IMR-90 (cell line): ENCODE results near the gene ASXL1. TPM values are rescaled to one million over a fixed set of nuclear protein-coding genes. Genes with fewer than 3 reads are reported as not detected.

Experiments used
- ATAC-seq: fragments of 200-7000 bp; cut with Tn5 transposase; 2 replicates; pipeline ENCODE4 v1.9.1; 2020; ENCODE audit warnings: low read depth, mild to moderate bottlenecking, moderate library complexity
- BruUV-seq: library from RNA; stranded (reverse); fragments of 400-500 nt; replicated peaks from 2 replicates; lab custom pipeline; 2021; lab: Mats Ljungman, UMichigan
- CTCF ChIA-PET: fragments of 300-600 bp; formaldehyde crosslinking; extraction: SDS; loops from one replicate; lab custom pipeline; 2021; ENCODE audit warnings: antibody characterized with exemption; lab: Yijun Ruan, JAX
- POLR2A ChIA-PET: fragments of 300-600 bp; sonication (Branson Sonifier 250); formaldehyde crosslinking; loops from one replicate; lab custom pipeline; 2022; ENCODE audit warnings: antibody characterized with exemption; ENCODE audit not compliant: unreplicated experiment; lab: Charles Lee
- DNase-seq: peaks from one replicate; pipeline ENCODE4 v3.0.0; 2013
- H2AFZ ChIP-seq: replicated peaks from 2 replicates; pipeline ENCODE3; 2013; ENCODE audit warnings: low read length, mild to moderate bottlenecking; ENCODE audit not compliant: poor library complexity
- H2AK5ac ChIP-seq: 2 replicates; pipeline ENCODE4 v1.6.1; 2013; ENCODE audit warnings: low read depth, low read length, inconsistent platforms
- H2AK9ac ChIP-seq: replicated peaks from 2 replicates; pipeline ENCODE3; 2013; ENCODE audit warnings: mild to moderate bottlenecking, low read depth, low read length, moderate library complexity; ENCODE audit not compliant: poor library complexity
- H2BK120ac ChIP-seq: 2 replicates; pipeline ENCODE4 v1.6.1; 2013; ENCODE audit warnings: low read depth, low read length, inconsistent platforms
- H2BK15ac ChIP-seq: 3 replicates; pipeline ENCODE4 v1.6.1; 2013; ENCODE audit warnings: low read depth, low read length, inconsistent platforms
- H2BK20ac ChIP-seq: 2 replicates; pipeline ENCODE4 v1.6.1; 2013; ENCODE audit warnings: low read depth, mild to moderate bottlenecking, inconsistent platforms, low read length, moderate library complexity
- H2BK5ac ChIP-seq: 2 replicates; pipeline ENCODE4 v1.6.1; 2013; ENCODE audit warnings: mild to moderate bottlenecking, low read depth, low read length, inconsistent platforms; ENCODE audit not compliant: poor library complexity, severe bottlenecking
- H3K14ac ChIP-seq: replicated peaks from 2 replicates; pipeline ENCODE4 v1.6.1; 2013; ENCODE audit warnings: low read depth, low read length, inconsistent platforms
- H3K18ac ChIP-seq: 2 replicates; pipeline ENCODE4 v1.6.1; 2013; ENCODE audit warnings: low read depth, low read length, control low read depth
- H3K23ac ChIP-seq: 2 replicates; pipeline ENCODE4 v1.6.1; 2013; ENCODE audit warnings: low read depth, low read length, inconsistent platforms
- H3K27ac ChIP-seq: 2 replicates; pipeline ENCODE4 v1.5.1; 2013; ENCODE audit warnings: mild to moderate bottlenecking, control low read depth, low read length; ENCODE audit not compliant: insufficient read depth
- H3K27me3 ChIP-seq: 2 replicates; pipeline ENCODE4 v1.6.1; 2013; ENCODE audit warnings: low read length; ENCODE audit not compliant: control insufficient read depth, insufficient read depth
- H3K36me3 ChIP-seq: 2 replicates; pipeline ENCODE4 v1.6.1; 2013; ENCODE audit warnings: low read length, mixed read lengths; ENCODE audit not compliant: control insufficient read depth, insufficient read depth
- H3K4ac ChIP-seq: 2 replicates; pipeline ENCODE4 v1.6.1; 2013; ENCODE audit warnings: low read depth, low read length, inconsistent platforms
- H3K4me1 ChIP-seq: 2 replicates; pipeline ENCODE4 v1.6.1; 2013; ENCODE audit warnings: low read length, mixed read lengths; ENCODE audit not compliant: control insufficient read depth, insufficient read depth
- H3K4me2 ChIP-seq: 2 replicates; pipeline ENCODE4 v1.6.1; 2013; ENCODE audit warnings: low read depth, mild to moderate bottlenecking, control low read depth, low read length, moderate library complexity
- H3K4me3 ChIP-seq: 2 replicates; pipeline ENCODE4 v1.5.1; 2013; ENCODE audit warnings: low read depth, mild to moderate bottlenecking, control low read depth, low read length, moderate library complexity; ENCODE audit not compliant: insufficient read depth
- H3K56ac ChIP-seq: 2 replicates; pipeline ENCODE4 v1.6.1; 2013; ENCODE audit warnings: low read length, inconsistent platforms; ENCODE audit not compliant: insufficient read depth; ENCODE audit errors: extremely low read depth
- H3K79me1 ChIP-seq, 2 experiments: 2 replicates each; pipeline ENCODE4 v1.6.1; 2013; ENCODE audit warnings: low read length in 2 of 2, inconsistent platforms in 1 of 2, low read depth in 1 of 2
- H3K9ac ChIP-seq: 2 replicates; pipeline ENCODE4 v1.6.1; 2013; ENCODE audit warnings: low read depth, low read length, control low read depth
- H3K9me1 ChIP-seq: 2 replicates; pipeline ENCODE4 v1.6.1; 2013; ENCODE audit warnings: low read length, inconsistent platforms; ENCODE audit not compliant: insufficient read depth
- H3K9me3 ChIP-seq: 2 replicates; pipeline ENCODE4 v1.6.1; 2013; ENCODE audit warnings: low read length; ENCODE audit not compliant: control insufficient read depth, insufficient read depth
- H4K20me1 ChIP-seq: 2 replicates; pipeline ENCODE4 v1.6.1; 2013; ENCODE audit warnings: low read length, inconsistent platforms; ENCODE audit not compliant: insufficient read depth
- H4K5ac ChIP-seq: 2 replicates; pipeline ENCODE4 v1.6.1; 2013; ENCODE audit warnings: mild to moderate bottlenecking, low read depth, low read length, control low read depth
- H4K8ac ChIP-seq, 2 experiments: 2 replicates each; pipeline ENCODE4 v1.6.1; 2013; ENCODE audit warnings: low read depth in 2 of 2, low read length in 2 of 2, control low read depth in 1 of 2, inconsistent platforms in 1 of 2
- H4K91ac ChIP-seq: 2 replicates; pipeline ENCODE4 v1.6.1; 2013; ENCODE audit warnings: low read depth, low read length, inconsistent platforms; ENCODE audit not compliant: insufficient read depth
- CHD1 ChIP-seq: IDR thresholded peaks from 2 replicates; pipeline ENCODE4 v1.6.1; 2012; ENCODE audit warnings: low read depth, low read length, improper control_type of control experiment
- FOS ChIP-seq: fragments of 150-350 bp; IDR thresholded peaks from 2 replicates; pipeline ENCODE4 v1.6.1; 2016; ENCODE audit warnings: low read depth, low read length
- MAFK ChIP-seq: IDR thresholded peaks from 2 replicates; pipeline ENCODE4 v1.6.1; 2012; ENCODE audit warnings: low read depth, low read length, improper control_type of control experiment
- MXI1 ChIP-seq: IDR thresholded peaks from 2 replicates; pipeline ENCODE4 v1.6.1; 2012; ENCODE audit warnings: low read depth, mild to moderate bottlenecking, low read length, moderate library complexity, borderline replicate concordance
- RAD21 ChIP-seq: IDR thresholded peaks from 2 replicates; pipeline ENCODE4 v1.6.1; 2012; ENCODE audit warnings: low read length, improper control_type of control experiment
- WGBS, 2 experiments: methylation state at CpG; one replicate each; pipeline versions ENCODE4 v1.1.5 to v1.1.7; 2013; ENCODE audit warnings: missing lambda C conversion rate in 2 of 2; ENCODE audit not compliant: insufficient read length in 1 of 2; ENCODE audit errors: extremely low coverage in 2 of 2; 5-methylcytosine and 5-hydroxymethylcytosine counted together
- dilution Hi-C: fragments of 300-500 bp; cut with HindIII; formaldehyde crosslinking; loops from one replicate; pipeline ENCODE4 v1.14.3; 2018; ENCODE audit warnings: low sequenced_read_pairs; ENCODE audit not compliant: unreplicated experiment
- in situ Hi-C: fragments of 300-500 bp; cut with MboI; formaldehyde crosslinking; loops from 3 replicates; pipeline ENCODE4 v1.14.3; 2019; ENCODE audit warnings: low sequenced_read_pairs, inconsistent platforms, mixed read lengths
- intact Hi-C: fragments of 100-400 bp; cut with micrococcal nuclease; formaldehyde crosslinking; loops from 2 replicates; pipeline ENCODE4 v1.10.0; 2022
- polyA plus RNA-seq, 3 experiments: library from polyadenylated mRNA; depleted of rRNA; stranded (reverse); fragments of >200 nt; gene quantifications; 2 replicates each; pipeline ENCODE4 v1.2.3, GENCODE V29; 2012; ENCODE audit warnings: low replicate concordance in 1 of 3
- total RNA-seq: library from RNA; depleted of rRNA; stranded (reverse); fragments of >200 nt; gene quantifications from 2 replicates; pipeline ENCODE4 v1.2.3, GENCODE V29; 2012

The ASXL1 gene
- total and polyA plus RNA-seq, 2 of the 4 experiments (the other 2 are of a cell fraction), result 29.9 to 37.1 TPM

DNA sequence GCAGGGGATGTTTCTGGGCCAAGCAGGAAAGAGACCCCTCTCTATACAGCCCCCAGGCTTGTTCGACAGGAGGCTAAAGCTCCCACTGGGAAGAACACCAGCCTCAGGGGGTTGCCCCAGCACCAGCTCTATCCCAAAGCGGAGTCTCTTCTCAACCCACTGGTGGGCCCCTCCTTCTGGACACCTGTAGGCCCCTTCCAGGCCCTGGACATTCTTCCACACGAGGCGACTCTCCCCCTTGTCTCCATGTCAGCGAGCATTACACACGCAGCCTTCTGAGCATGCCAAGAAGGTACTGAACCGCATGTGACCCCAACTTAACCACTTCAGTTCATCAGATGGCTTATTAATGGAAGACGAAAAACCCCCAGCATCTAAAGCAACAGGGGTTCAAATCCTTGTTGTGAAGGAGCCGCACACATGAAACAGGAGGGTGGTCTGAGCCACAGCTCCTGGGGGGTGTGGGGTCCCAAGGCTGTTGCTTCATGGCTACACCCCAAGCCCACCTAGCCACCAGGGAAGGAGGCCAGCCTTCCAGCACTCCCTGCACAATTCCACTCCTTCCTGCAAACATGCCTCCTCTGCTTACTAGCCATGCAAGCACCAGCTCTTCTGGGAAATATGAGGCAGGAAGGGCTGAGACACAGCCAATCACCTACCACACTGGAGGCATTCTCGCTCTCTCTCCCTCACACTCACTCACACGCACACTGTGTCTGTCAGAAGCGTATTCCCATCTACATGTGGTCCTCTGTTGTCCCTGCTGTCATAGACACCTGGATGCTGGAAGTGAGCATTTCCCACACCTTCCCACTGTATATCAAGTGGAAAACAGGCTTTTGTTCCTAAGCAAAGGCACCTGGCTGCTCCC is 122.5 kb downstream of the ASXL1 start:
- Histone ChIP-seq H4K91ac (no peak overlapping the region), H2BK15ac (no peak overlapping the region), H3K27ac (no peak overlapping the region), H3K9me1 (peaks cover 24% of the 10 kb centered on the region), H2AK5ac (peak overlapping the region; percentile 43; the same call in 1 of the 2 replicates), H4K8ac (no peak overlapping the region), H3K4me3 (no peak overlapping the region), H3K56ac (no peak overlapping the region), H2BK120ac (no peak overlapping the region), H2BK5ac (no peak overlapping the region), H3K14ac (no peak overlapping the region), H2AK9ac (no peak overlapping the region), H2BK20ac (no peak overlapping the region), H2AFZ (no peak overlapping the region), H4K5ac (no peak overlapping the region), H3K9me3 (no peaks in the 10 kb centered on the region), H3K9ac (no peak overlapping the region), H3K4me1 (peaks cover 26% of the 10 kb centered on the region), H3K27me3 (no peaks in the 10 kb centered on the region), H3K79me1 (peaks cover 5 to 69% of the 10 kb centered on the region in 2 experiments; a peak in 2 of 4 replicates), H3K18ac (no peak overlapping the region), H3K23ac (peak overlapping the region; percentile 18), H3K4ac (0 out of 2 replicates have a peak overlapping the region, but pooled peaks have one; percentile 4), H3K4me2 (peak overlapping the region; percentile 3; the same call in 1 of the 2 replicates), H4K20me1 (peaks cover 52% of the 10 kb centered on the region), H3K36me3 (no peaks in the 10 kb centered on the region; the same call in 1 of the 2 replicates)
- DNase-seq (peak; percentile 44), ATAC-seq (no peak)
- in situ Hi-C loops (loop anchor here (25.0 kb wide), 1 partner anchor 643 kb away; the partner anchor contains the start of gene FOXS1), intact Hi-C loops (no loop called here), dilution Hi-C loops (no loop called here)
- WGBS, 2 experiments, result 85% methylated on average over 4 of the region's 12 CpGs; no CpG with 5 or more reads in 1 of the 2 experiments
- no TSS peak for BruUV-seq
- no peak for TF ChIP-seq MAFK
- TF ChIP-seq RAD21, result no peak
- 0 out of 2 replicates have a peak, but pooled peaks have one; percentile 9 for TF ChIP-seq MXI1
- no peak for TF ChIP-seq FOS
- TF ChIP-seq CHD1, result no peak
- CTCF ChIA-PET, result interaction anchor here (0.5 kb wide), 1 partner anchor 186 kb away, joined by 5 read pairs; no protein-coding TSS in a partner anchor
- POLR2A ChIA-PET, result interaction anchor here (0.6 kb wide), 1 partner anchor 29 kb away, joined by 11 read pairs; no protein-coding TSS in a partner anchor
